T-helper 17 cell (primary cell): Measurements from ENCODE around the gene CDC42EP5. TPM values are rescaled to one million over a fixed set of nuclear protein-coding genes. Genes with fewer than 3 reads are reported as not detected.
"Not testable (repeated sequence)": the region's sequence is repeated elsewhere in the genome, so short reads cannot be mapped to it uniquely, and the experiment has no call there.

Experiments used
- ATAC-seq: fragments of 150-1000 bp; cut with Tn5 transposase; 2 replicates; pipeline ENCODE4 v1.10.0; 2021; ENCODE audit warnings: mild to moderate bottlenecking, moderate library complexity
- DNase-seq, 3 donors: peaks; one replicate each; pipeline versions ENCODE4 v3.0.0 to v3.0.0-alpha.2; 2020 to 2021
- H3K9me3 ChIP-seq: one replicate; pipeline ENCODE4 v1.7.0; 2013; ENCODE audit warnings: low read length, mild to moderate bottlenecking; ENCODE audit not compliant: control insufficient read depth, poor library complexity, severe bottlenecking
- H3K27ac Mint-ChIP-seq: one replicate; pipeline ENCODE4 v1.8.0; 2022; ENCODE audit warnings: mild to moderate bottlenecking, moderate library complexity, mixed read lengths
- H3K27me3 Mint-ChIP-seq: one replicate; pipeline ENCODE4 v1.8.0; 2022; ENCODE audit warnings: mixed read lengths
- H3K36me3 Mint-ChIP-seq: one replicate; pipeline ENCODE4 v1.8.0; 2022; ENCODE audit warnings: low read depth, mixed read lengths
- H3K4me1 Mint-ChIP-seq: one replicate; pipeline ENCODE4 v1.8.0; 2022; ENCODE audit warnings: mild to moderate bottlenecking, mixed read lengths
- H3K4me3 Mint-ChIP-seq: one replicate; pipeline ENCODE4 v1.8.0; 2022; ENCODE audit warnings: mild to moderate bottlenecking, moderate library complexity, mixed read lengths
- total RNA-seq, 4 donors: library from RNA in 2 of 4; stranded (reverse) in 2 of 4; gene quantifications; one replicate each; pipeline ENCODE4 v1.2.3 and lab custom pipeline; 2022 to 2026

The CDC42EP5 gene
- total RNA-seq, 2 donors from 2014 or later = not detected

DNA sequence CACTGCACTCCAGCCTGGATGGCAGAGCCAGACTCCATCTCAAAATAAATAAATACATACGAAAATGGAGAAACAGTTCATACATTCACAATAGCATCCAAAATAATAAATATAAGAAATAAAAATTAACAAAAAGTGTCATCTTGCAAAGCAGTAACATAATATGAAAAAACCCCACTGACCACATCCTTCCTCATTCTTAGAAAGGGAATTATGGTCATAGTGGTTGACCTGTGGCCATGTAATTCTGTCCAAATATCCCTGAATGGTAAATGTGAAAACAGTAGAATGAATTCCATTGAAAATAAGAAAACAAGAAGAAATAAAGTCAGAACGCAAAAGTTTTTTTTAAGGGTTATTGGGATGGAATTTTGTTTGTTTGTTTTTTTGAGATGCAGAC is 7.0 kb upstream of the CDC42EP5 start:
- ATAC-seq (no peak), DNase-seq (no peak)
- H3K4me3 Mint-ChIP-seq = no peak overlapping the region
- no peaks in the 10 kb centered on the region for H3K9me3 ChIP-seq
- H3K4me1 Mint-ChIP-seq = peaks cover 14% of the 10 kb centered on the region
- H3K36me3 Mint-ChIP-seq = peaks cover 4% of the 10 kb centered on the region
- peaks cover 39% of the 10 kb centered on the region for H3K27me3 Mint-ChIP-seq
- H3K27ac Mint-ChIP-seq = no peak overlapping the region

DNA sequence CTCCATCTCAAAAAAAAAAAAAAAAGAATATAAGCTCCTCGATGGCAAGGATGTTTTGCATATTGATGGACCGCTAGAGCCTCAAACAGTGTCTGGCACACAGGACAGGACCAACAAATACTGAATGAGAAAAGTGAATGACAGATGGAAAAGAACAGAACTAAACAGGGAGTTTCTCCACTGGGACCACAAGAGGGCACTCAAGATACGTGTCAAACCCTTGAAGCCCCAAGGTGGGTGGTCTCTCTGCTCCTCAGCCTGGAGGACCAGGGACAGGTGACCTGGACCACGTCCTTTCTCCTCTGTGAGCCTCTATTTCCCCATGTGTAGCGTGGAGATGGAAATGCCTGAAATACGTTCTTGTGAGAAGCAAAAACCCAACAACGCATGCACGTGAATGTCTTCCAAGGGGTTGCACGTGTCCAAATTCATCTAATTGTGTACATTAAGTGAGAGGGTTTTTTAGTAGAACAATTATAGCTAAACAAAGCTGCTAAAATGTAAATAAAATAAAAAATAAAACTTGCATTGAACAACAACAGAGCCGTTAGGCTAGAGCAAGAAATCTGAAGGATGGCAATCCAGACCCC is 5.7 kb upstream of the CDC42EP5 start:
- ATAC-seq (peak; percentile 41), DNase-seq (no peak)
- Mint-ChIP-seq H3K4me3 (no peak overlapping the region), H3K27me3 (peaks cover 30% of the 10 kb centered on the region), H3K27ac (no peak overlapping the region), H3K4me1 (peaks cover 14% of the 10 kb centered on the region), H3K36me3 (peaks cover 2% of the 10 kb centered on the region)
- no peaks in the 10 kb centered on the region for H3K9me3 ChIP-seq

DNA sequence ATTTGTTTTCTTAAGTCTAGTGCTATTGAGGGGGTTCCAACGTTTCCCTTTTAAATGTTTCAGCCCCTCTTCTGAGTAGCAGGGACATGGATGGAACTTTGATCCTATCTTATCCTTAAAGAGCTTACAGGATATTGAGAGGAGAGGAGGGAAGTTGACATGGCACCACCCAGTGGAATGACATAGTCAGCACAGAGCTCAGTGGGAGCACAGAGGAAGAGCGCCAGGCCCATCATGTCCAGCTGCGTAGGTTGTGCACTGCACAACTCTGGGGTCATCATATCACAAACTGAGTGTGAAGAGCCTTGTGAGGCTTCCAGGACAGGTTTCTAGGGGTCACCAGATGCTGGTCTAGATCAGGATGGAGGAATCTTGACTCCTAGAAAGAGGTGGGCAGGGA is 4.6 kb upstream of the CDC42EP5 start:
- H3K4me3 Mint-ChIP-seq = no peak overlapping the region
- ATAC-seq = no peak
- H3K27ac Mint-ChIP-seq = no peak overlapping the region
- no peak for DNase-seq
- peaks cover 2% of the 10 kb centered on the region for H3K36me3 Mint-ChIP-seq
- H3K4me1 Mint-ChIP-seq = peaks cover 17% of the 10 kb centered on the region
- H3K9me3 ChIP-seq = no peaks in the 10 kb centered on the region
- H3K27me3 Mint-ChIP-seq = peaks cover 37% of the 10 kb centered on the region

DNA sequence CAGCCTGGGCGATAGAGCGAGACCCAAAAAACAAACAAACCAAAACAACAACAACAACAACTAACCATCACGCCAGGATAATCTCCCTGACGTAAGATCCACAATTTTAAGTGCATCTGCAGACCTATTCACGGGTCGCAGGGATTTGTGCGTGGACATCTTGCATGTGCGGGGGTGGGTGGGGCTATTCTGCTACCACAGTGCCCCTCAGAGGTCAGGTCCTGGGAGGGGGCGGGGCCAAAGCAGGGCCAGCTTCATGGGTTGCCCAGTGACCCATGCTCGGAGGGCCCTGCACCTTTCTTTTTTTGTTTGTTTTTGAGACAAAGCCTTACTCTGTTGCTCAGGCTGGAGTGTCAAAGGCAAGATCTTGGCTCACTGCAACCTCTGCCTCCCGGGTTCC is 2.6 kb upstream of the CDC42EP5 start:
- DNase-seq (no peak), ATAC-seq (no peak)
- Mint-ChIP-seq H3K36me3 (no peaks in the 10 kb centered on the region), H3K4me3 (no peak overlapping the region), H3K27ac (no peak overlapping the region), H3K4me1 (peaks cover 15% of the 10 kb centered on the region), H3K27me3 (peaks cover 31% of the 10 kb centered on the region)
- no peaks in the 10 kb centered on the region for H3K9me3 ChIP-seq

DNA sequence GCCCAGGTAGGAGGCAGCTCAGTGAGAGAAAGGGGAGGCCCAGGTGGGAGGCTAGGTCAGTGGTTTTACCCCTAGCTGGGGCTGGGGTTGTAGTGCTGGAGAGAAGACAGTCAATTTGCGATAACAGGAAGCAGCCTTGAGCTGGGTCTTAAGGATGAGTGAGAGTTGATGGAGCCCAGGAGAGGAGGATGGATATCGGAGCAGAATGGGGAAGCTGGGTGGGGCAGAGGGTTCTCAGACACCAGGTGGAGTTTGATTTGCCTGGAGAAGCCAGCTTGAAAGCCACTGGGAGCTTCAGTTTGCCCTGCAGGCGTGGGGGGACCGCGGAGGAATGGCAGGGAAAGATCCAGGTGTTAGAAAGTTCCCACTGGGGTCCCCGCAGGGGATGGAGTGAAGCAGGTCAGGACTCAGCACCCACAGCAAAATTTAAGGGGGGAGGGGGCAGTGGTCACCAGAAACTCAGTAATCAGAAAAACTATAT is 836 bp upstream of the CDC42EP5 start:
- no peaks in the 10 kb centered on the region for H3K36me3 Mint-ChIP-seq
- H3K4me3 Mint-ChIP-seq = no peak overlapping the region
- peaks cover 45% of the 10 kb centered on the region for H3K27me3 Mint-ChIP-seq
- no peaks in the 10 kb centered on the region for H3K9me3 ChIP-seq
- DNase-seq (no peak), ATAC-seq (no peak)
- peaks cover 25% of the 10 kb centered on the region for H3K4me1 Mint-ChIP-seq
- H3K27ac Mint-ChIP-seq = no peak overlapping the region

DNA sequence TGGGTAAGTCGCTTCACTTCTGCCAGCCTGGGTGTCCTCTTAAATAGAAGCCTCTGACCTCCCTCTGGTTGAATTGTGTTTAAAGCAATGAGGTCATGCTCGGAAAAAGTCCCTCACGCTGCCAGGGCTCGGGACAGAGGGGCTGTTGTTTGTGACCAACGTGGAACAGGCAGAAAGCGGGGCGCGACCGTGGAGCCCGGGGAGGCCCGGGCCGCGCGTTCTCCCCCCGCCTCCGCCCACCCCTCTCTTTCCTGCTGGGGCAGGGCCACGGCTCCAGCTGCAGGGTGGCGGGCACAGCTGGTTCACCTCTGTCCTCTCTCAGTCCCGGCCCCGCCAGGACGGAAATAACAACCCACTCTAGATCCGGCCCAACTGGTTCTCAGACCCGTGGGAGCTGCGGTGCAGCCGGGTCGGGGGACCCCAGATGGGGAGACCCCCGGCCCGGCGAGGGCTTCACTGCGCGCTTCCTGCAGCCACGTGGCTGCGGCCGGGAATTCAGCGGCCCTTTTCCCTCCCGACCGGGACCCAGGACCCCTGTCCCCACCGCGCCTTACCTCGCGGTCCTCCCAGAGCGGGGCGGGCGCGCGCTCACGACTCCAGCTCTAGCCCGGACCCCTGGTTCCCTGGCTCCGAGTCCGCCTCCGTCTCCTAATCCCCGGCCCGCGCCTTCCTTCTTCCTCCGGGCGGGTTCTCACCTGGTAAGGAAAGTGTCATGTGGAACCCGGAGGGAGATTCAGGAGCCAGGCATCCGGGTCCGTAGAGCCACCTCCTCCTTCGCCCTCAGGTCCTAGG is 1.9 kb downstream of the CDC42EP5 start:
- Mint-ChIP-seq H3K27me3 (peaks cover 31% of the 10 kb centered on the region), H3K36me3 (no peaks in the 10 kb centered on the region)
- no peak for DNase-seq

DNA sequence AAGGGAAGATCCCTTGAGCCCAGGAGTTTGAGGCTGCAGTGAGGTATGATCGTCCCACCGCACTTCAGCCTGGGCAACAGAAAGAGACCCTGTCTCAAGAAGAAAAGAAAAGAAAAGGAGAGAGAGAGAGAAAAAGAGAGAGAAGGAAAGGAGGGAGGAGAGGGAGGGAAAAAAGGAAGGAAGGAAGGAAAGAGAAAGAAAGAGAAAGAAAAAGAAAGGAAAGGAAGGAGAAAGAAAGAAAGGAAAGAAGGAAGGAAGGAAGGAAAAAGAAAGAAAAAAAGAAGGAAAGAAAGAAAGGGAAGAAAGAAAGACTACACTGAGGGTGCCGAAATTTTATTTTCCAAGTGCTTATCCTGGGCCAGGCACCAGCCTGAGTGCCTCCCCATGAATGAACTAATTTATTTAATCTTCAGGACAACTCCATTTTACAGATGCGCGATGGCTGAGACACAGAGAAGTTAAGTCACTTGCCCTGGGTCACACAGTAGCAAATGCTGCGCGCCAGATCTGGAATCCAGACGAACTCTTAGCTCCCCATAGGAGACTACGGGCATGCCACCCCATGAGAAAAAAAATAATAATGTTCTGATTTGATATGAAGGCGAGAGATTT is 2.7 kb downstream of the CDC42EP5 start:
- Mint-ChIP-seq H3K27me3 (peaks cover 31% of the 10 kb centered on the region), H3K4me1 (peaks cover 23% of the 10 kb centered on the region), H3K4me3 (peak overlapping the region; percentile 70), H3K36me3 (no peaks in the 10 kb centered on the region), H3K27ac (peak overlapping the region; percentile 87)
- ATAC-seq (no peak), DNase-seq (no peak)
- no peaks in the 10 kb centered on the region for H3K9me3 ChIP-seq

More for the DNA sequence above, 1.9 kb downstream of the CDC42EP5 start:
- H3K9me3 ChIP-seq = no peaks in the 10 kb centered on the region
- Mint-ChIP-seq H3K4me3 (peak overlapping the region; percentile 70), H3K27ac (no peak overlapping the region), H3K4me1 (peaks cover 22% of the 10 kb centered on the region)
- peak; percentile 41 for ATAC-seq

DNA sequence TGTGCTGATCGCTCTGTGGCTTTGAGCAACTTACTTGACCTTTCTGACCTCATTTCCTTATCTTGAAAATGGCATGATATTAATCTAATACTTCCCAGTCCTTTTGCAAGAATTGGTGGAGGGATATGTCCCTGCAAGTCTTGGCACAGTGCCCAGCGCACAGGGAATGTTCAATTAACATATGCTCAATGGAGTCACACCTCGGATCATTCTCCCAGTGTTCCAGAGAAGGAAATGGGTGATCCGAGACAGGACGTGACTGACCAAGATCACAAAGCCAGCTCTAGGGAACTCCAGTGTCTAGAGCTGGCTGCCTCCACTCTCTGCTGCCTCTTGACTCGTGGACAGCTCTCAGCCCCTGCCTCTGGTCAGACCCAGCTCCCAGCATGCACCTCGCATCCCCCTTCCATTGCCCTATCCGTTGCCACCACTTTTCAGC is 3.6 kb downstream of the CDC42EP5 start:
- H3K27me3 Mint-ChIP-seq = peaks cover 31% of the 10 kb centered on the region
- no peak for DNase-seq
- peak overlapping the region; percentile 87 for H3K27ac Mint-ChIP-seq
- H3K36me3 Mint-ChIP-seq = no peaks in the 10 kb centered on the region
- H3K4me1 Mint-ChIP-seq = peaks cover 23% of the 10 kb centered on the region
- no peak for ATAC-seq
- H3K4me3 Mint-ChIP-seq = no peak overlapping the region
- no peaks in the 10 kb centered on the region for H3K9me3 ChIP-seq

DNA sequence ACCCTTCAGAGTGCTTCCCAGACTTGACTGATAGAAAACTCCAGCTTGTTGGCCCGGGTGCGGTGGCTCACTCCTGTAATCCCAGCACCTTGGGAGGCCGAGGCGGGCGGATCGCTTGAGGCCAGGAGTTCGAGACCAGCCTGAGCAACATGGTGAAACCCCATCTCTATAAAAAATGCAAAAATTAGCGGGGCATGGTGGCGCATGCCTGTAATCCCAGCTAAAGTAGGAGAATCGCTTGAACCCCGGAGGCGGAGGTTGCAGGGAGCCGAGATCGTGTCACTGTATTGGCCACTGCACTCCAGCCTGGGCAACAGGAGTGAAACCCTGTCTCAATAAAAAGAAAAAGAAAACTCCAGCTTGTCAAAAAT is 7.0 kb downstream of the CDC42EP5 start:
- H3K36me3 Mint-ChIP-seq, ATAC-seq, H3K9me3 ChIP-seq, DNase-seq: not testable (repeated sequence)
- Mint-ChIP-seq H3K27me3 (peaks cover 21% of the 10 kb centered on the region), H3K27ac (peak overlapping the region; percentile 76), H3K4me3 (peak overlapping the region; percentile 82), H3K4me1 (peaks cover 35% of the 10 kb centered on the region)

DNA sequence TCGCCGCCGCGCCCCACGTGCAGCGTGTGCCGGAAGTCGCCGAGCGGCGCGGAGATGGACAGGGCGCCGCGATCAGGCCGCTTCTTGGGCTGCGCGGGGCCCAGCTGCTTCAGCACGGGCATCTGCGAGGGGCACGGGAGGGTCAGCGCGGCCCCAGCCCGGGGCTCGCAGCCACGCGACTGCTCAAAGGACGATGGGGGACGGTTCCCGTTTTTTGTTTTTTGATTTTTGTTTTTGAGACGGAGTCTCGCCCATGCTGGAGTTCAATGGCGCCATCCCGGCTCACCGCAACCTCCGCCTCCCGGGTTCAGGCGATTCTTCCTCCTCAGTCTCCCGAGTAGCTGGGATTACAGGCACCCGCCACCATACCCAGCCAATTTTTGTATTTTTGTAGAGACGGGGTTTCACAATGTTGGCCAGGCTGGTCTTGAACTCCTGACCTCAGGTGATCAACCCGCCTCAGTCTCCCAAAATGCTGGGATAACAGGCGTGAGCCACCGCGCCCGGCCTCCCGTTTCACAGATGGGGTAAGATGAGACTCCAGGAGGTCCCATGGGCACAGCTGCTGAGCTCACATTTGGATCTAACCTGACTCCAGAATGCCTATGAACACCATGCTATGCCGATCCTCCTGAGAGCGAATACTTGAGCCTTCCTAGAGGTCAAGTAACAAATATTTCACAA is 7.5 kb downstream of the CDC42EP5 start:
- Mint-ChIP-seq H3K27ac (peak overlapping the region; percentile 76), H3K4me3 (peak overlapping the region; percentile 82), H3K4me1 (peaks cover 31% of the 10 kb centered on the region), H3K27me3 (peaks cover 18% of the 10 kb centered on the region), H3K36me3 (no peaks in the 10 kb centered on the region)
- DNase-seq (no peak), ATAC-seq (no peak)
- H3K9me3 ChIP-seq = no peaks in the 10 kb centered on the region

DNA sequence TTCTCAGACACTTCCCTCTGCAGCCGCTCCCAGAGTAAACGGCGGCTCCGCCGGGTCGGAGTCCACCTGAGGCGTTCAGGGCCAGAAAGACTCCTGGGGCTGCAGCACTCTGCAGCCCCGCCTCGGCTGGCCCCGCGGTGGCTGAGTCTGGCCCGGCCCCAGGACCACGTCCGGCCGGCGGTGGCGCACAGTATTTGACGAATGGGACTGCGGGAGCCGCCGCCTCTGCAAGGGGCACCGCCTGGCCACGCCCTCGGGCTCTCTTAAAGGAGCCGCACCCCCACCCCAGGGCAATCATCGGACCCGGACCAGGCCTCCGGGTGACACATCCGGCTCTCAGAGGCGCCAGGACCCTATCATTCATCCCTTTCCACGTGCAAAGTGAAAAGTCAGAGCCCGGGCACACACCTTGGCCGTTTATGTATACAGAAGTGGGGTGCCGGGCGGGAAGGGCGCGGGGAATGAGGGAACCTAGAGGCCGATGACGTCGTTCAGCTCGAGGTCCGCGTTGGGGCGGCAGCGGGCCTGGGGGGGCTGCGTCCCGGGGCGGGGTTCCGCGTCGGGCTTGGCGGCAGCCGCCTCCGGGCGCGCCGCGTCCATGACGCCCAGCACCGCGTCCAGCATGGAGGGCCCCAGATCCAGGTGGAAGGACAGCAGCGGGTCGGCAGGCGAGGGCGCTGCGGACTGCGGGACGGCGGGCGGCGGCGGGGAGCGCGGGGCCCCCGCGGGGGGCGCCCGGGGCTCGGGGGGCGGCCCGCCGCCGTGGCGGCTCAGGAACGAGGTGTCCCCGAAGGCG is 8.3 kb downstream of the CDC42EP5 start:
- Mint-ChIP-seq H3K27ac (peak overlapping the region; percentile 82), H3K4me3 (peak overlapping the region; percentile 78), H3K4me1 (peaks cover 24% of the 10 kb centered on the region), H3K27me3 (peaks cover 10% of the 10 kb centered on the region), H3K36me3 (no peaks in the 10 kb centered on the region)
- ATAC-seq = peak; percentile 20
- no peaks in the 10 kb centered on the region for H3K9me3 ChIP-seq
- DNase-seq = peak in 2 of 3 donors; percentile 56 to 61

DNA sequence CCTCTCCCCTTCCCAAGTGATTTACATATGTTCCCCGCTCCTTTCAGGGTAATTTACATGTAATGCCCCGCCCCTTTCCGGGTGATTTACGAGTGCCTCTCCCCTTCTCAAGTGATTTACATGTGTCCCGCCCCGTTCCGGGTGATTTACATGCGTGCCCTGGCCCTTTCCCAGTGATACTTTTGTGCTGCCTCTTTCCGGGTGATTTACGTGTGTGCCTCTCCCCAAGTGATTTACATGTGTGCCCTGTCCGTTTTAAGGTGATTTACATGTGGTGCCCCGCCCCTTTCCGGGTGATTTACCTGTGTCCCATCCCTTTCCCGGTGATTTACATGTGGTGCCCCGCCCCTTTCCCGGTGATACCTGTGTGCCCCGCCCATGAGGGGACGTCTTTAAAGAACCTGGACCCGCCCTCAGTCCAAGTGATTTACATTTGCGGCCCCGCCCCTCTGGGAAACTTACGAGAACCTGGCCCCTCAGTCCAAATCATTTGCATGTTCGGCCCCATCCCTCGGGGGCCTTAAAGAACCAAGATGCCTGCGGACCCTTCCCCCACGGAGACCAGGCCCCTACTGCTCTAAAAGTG is 9.0 kb downstream of the CDC42EP5 start:
- peak overlapping the region; percentile 78 for H3K4me3 Mint-ChIP-seq
- DNase-seq = peak; percentile 70 to 80 (median 75)
- peaks cover 27% of the 10 kb centered on the region for H3K4me1 Mint-ChIP-seq
- no peaks in the 10 kb centered on the region for H3K9me3 ChIP-seq
- ATAC-seq = peak; percentile 64
- peaks cover 3% of the 10 kb centered on the region for H3K36me3 Mint-ChIP-seq
- peak overlapping the region; percentile 82 for H3K27ac Mint-ChIP-seq
- peaks cover 4% of the 10 kb centered on the region for H3K27me3 Mint-ChIP-seq
